GM10266 (cell line): ENCODE data around the gene TSPAN15.

Source experiments
- DNase-seq: peaks from one replicate; pipeline ENCODE4 v3.0.0; 2012; ENCODE audit errors: extremely low spot score
- TF ChIP-seq, protein P1 (sequence below): IDR thresholded peaks from 2 replicates; pipeline ENCODE4 v1.5.1; 2012; ENCODE audit warnings: mild to moderate bottlenecking, low read depth; ENCODE audit not compliant: control insufficient read depth, insufficient read depth; ENCODE audit errors: missing control alignments

TSPAN15 gene

DNA sequence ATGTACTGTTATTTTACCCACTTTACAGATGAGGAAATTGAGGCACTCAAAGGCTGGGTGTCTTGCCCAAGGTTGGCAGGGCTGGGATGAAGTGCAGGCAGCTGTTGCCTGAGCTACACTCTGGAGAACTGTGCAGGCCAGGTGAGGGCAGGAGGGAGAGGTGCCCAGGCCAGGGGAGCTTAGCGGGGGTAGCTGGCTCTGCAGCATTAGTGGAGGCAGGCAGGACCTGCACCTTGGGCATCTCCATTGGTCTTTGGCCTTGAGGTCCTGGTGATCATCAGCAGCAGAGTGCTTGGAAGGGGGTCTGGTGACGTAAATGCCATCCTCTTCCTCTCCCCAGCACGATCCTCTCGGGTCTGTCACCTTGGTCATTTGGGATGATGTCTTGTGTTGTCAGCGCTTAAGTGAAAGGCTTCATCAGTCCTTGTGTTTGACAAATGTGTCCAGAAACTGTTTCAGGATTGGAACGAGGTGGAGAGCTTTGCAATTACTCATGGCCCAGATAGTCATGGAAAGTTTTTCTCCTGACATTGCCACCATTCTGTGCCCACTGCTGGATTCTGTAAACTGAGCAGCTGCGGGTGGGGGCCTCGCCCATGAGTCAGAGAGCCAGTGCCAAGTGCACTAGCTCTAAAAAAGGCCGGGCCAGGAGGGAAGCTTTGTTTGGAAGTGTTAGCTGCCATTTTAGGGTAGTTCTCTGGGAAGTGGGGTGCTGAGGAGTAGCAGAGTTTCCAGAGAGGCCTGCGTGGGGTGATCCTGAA, 47.6 kb downstream of the TSPAN15 start:
- TF ChIP-seq, protein P1, sequence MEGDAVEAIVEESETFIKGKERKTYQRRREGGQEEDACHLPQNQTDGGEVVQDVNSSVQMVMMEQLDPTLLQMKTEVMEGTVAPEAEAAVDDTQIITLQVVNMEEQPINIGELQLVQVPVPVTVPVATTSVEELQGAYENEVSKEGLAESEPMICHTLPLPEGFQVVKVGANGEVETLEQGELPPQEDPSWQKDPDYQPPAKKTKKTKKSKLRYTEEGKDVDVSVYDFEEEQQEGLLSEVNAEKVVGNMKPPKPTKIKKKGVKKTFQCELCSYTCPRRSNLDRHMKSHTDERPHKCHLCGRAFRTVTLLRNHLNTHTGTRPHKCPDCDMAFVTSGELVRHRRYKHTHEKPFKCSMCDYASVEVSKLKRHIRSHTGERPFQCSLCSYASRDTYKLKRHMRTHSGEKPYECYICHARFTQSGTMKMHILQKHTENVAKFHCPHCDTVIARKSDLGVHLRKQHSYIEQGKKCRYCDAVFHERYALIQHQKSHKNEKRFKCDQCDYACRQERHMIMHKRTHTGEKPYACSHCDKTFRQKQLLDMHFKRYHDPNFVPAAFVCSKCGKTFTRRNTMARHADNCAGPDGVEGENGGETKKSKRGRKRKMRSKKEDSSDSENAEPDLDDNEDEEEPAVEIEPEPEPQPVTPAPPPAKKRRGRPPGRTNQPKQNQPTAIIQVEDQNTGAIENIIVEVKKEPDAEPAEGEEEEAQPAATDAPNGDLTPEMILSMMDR = no peak
- no peak for DNase-seq

DNA sequence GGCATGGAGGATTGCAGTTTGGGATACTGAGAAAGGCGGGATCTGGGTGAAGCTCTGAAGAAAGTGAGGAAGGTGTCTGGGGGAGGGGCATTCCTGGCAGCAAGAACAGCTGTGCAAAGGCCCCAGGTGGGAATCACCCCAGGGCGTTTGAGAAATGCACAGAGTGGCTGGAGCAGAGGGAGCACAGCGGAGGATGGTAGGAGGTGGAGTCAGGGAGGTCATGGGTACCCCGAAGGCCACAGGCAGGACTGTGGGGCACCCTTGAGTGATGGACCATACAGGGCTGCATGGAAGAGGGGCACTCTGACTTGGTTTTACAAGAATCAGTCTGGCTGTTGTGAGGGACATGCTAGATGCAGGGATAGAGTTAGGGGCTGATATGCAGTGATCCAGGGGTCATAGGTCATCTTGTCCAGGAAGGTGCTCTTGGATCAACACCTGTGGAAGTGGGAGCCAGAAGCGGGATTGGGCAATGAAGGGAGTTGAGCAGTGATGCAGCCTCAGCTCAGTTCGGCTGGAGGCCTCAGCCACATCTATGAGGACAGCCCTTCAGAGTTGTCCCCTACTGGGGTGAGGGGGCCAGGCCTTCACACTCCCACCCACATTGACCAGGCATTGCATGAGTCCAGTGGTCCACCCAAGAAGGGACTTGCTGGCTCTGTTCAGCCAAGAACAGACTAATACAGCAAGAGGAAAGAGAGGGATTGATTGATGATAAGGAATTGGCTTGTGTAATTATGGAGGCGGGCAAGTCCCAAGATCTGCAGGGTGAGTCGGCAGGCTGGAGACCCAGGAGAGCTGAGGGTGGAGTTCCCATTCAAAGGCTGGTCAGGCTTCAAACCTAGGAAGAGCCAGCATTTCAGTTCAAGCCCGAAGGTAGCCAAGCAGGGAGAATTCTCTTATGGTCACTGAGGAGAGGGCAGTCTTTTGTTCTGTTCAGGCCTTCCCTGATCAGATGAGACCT, 48.7 kb downstream of the TSPAN15 start:
- DNase-seq = no peak
- TF ChIP-seq, protein P1 = no peak

DNA sequence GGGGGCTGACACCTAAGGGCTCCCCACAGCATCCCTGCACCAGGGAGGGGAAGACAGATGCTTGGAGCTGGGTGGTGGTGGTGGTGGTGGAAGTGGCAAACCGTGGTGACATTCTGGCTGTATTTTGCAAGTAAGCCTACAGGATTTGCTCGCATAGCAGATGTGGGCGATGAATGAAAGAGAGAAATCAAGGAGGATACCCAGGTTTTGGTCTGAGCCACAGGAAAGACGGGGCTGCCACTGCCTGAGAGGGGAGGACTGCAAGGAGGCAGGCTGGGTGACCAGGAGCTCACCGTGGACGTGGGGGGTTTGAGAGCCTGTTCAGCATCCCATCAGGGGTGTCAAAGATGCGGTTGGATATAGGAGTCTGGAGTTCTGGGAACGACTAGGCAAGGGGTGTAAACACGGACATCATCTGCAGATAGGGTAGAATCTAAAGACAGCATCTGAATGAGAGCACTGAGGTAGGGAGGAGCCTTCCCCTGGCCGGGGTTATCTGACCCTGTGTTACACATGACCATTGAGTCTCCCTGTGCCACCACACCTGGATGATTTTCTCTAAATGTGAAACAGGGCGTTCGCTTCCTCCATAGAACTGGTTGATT, 49.7 kb downstream of the TSPAN15 start:
- no peak for DNase-seq
- TF ChIP-seq, protein P1 = no peak

DNA sequence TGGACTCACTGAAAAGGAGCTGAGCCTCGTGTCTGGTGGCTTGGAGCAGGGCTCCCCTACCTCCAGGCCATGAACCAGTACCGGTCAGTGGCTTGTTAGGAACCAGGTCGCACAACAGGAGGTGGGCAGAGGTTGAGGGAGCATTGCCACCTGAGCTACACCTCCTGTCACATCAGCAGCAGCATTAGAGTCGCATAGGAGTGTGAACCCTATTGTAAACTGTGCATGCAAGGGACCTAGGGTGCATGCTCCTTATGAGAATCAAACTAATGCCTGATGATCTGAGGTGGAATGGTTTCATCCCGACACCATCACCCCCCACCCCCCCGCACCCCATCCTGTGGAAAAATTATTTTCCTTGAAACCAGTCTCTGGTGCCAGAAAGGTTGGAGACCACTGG, 50.4 kb downstream of the TSPAN15 start:
- TF ChIP-seq, protein P1 = no peak
- no peak for DNase-seq

DNA sequence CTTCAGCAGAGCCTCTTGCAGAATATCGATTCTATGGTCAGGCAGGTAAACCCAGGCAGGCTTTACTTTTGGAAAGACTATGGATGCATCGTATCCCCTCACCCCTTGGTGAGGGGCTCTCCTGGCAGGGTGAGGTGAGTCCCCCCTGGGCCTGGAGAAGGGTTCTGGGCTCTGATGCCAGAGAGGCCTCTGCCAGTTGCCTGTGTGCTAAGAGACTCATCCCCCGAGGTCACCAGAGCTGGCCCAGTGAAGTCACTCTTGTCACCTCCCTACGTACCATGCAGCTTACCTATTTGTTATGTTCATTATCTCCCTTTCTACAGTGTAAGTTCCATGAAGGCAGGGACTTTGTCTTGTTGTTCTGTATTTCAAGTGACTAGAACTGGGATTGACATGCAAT, 51.3 kb downstream of the TSPAN15 start:
- no peak for DNase-seq
- TF ChIP-seq, protein P1 = no peak

DNA sequence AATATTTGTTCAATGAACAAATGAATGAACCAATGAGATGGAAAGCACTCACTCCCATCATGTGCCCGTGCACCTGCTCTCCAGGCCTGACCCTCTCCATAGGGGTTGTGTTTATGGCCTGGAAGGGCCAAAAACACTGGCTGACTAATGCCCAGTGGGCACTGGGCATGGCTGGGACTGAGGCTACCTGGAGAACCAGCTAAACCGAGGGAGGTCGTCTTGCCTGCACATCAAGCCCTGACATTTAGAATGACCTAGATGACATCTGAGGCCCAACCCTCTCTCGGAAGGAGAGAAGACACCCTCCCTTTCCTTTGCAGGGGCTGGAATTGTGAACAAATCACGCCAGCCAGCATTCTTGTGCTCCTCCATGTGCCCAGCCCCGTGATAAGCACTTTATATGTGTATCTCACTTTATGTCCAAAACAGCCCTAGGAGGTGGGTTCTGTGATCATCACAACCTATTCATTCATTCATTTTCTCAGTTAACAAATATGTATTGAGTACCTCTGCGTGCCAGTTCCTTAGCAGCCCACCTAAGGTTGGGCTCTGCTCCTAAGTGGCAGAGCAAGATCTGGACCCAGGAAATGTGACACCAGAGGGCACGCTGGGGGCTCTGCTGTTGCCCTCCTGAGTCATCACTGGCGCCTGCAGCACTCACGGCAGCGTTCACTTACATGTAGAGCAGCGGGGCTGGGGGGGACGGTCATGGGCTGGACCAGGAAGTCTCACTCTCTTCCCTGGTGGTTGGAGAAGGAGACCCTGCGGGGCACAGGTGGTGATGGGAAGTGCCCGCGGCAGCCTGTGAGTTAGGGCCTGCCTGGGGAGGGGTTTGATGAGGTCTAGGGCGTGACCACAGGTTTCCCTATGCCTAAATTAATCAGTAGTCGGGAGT, 52.0 kb downstream of the TSPAN15 start:
- no peak for DNase-seq
- TF ChIP-seq, protein P1 = no peak
